GM04504 (cell line): ENCODE measurements around the gene SDHB.

Source experiments
- DNase-seq: peaks from one replicate; pipeline ENCODE4 v3.0.0-alpha.2; 2012; ENCODE audit warnings: low read depth

Gene SDHB

GRCh38 chr1:17053685-17054410, at the start of gene SDHB:
TSS of gene SDHB (minus strand) at chr1:17054032. CDS start at chr1:17054019, 13 bp downstream.
- peak; percentile 97 for DNase-seq

- no peak for DNase-seq
Observed at GRCh38 chr1:17102232-17102631, 48.4 kb upstream of the SDHB start.

GRCh38 chr1:17101261-17101660, 47.4 kb upstream of the SDHB start:
- DNase-seq: no peak

GRCh38 chr1:17099616-17100340, 45.9 kb upstream of the SDHB start:
- no peak for DNase-seq

GRCh38 chr1:17098446-17099317, 44.9 kb upstream of the SDHB start:
- DNase-seq: no peak

GRCh38 chr1:17097787-17098186, 44.0 kb upstream of the SDHB start:
- DNase-seq: no peak

- DNase-seq: no peak
Observed at GRCh38 chr1:17097147-17097546, 43.3 kb upstream of the SDHB start.

- DNase-seq: no peak
Observed at GRCh38 chr1:17096584-17096983, 42.8 kb upstream of the SDHB start.

- DNase-seq: no peak
Observed at GRCh38 chr1:17095141-17095540, 41.3 kb upstream of the SDHB start.

- no peak for DNase-seq
Observed at GRCh38 chr1:17094664-17095063, 40.8 kb upstream of the SDHB start.

- no peak for DNase-seq
Observed at GRCh38 chr1:17093822-17094393, 40.1 kb upstream of the SDHB start.

GRCh38 chr1:17091252-17091651, 37.4 kb upstream of the SDHB start:
- no peak for DNase-seq

- no peak for DNase-seq
Observed at GRCh38 chr1:17089506-17089905, 35.7 kb upstream of the SDHB start.

GRCh38 chr1:17086751-17087150, 32.9 kb upstream of the SDHB start:
- DNase-seq: no peak

GRCh38 chr1:17084787-17085186, 31.0 kb upstream of the SDHB start:
- no peak for DNase-seq

- DNase-seq: no peak
Observed at GRCh38 chr1:17082761-17083160, 28.9 kb upstream of the SDHB start.

- DNase-seq: no peak
Observed at GRCh38 chr1:17081439-17081838, 27.6 kb upstream of the SDHB start.

GRCh38 chr1:17080880-17081279, 27.0 kb upstream of the SDHB start:
- DNase-seq: no peak

GRCh38 chr1:17080085-17080759, 26.4 kb upstream of the SDHB start:
- no peak for DNase-seq

- no peak for DNase-seq
Observed at GRCh38 chr1:17078991-17079868, 25.4 kb upstream of the SDHB start.
